ENCODE results near the gene OR1Q1.

- TF ChIP-seq POLR2A (IDR thresholded peaks at IDR 0.05; ENCODE audit: control extremely low read depth in 1 of 2, low read depth in 2 of 2, low read length in 2 of 2) (no peak), SRF (IDR thresholded peaks at IDR 0.05; ENCODE audit: low read depth, low read length) (no peak), HDAC2 (IDR thresholded peaks at IDR 0.05; ENCODE audit: borderline replicate concordance in 1 of 2, low read depth in 2 of 2, low read length in 2 of 2) (no peak), ZNF274 (IDR thresholded peaks at IDR 0.05; ENCODE audit: borderline replicate concordance, extremely low read depth, low read length) (no peak), POLR2AphosphoS5 (IDR thresholded peaks at IDR 0.05; ENCODE audit: low read depth, low read length) (no peak), EZH2 (IDR thresholded peaks at IDR 0.05; ENCODE audit: low read depth, low read length, severe bottlenecking) (no peak), EP300 (IDR thresholded peaks at IDR 0.05; ENCODE audit: borderline replicate concordance in 1 of 2, low read depth in 2 of 2, low read length in 2 of 2) (no peak)
Observed at GRCh38 chr9:122579874-122580273, 34.7 kb upstream of the OR1Q1 start.
